ENCODE results near the gene APC.

Gene APC

GRCh38 chr5:112862085-112862484 is 124.4 kb downstream of the APC start:
- H2BK120ac ChIP-seq (ENCODE audit: low read depth, low read length) = no peak overlapping the region
- H3K79me2 ChIP-seq (ENCODE audit: control insufficient read depth, insufficient read depth, low read length) = peaks cover 25% of the 10 kb centered on the region
- peak overlapping the region; percentile 99 for H3K4me3 ChIP-seq (ENCODE audit: low read length)
- H3K79me1 ChIP-seq (ENCODE audit: low read length) = peaks cover 7% of the 10 kb centered on the region
- peak overlapping the region; percentile 99 for H3K9ac ChIP-seq (ENCODE audit: low read length)
- H4K8ac ChIP-seq (ENCODE audit: low read depth, low read length) = no peak overlapping the region
- no peak overlapping the region for H2BK15ac ChIP-seq (replicated peaks; ENCODE audit: low read depth)
- peaks cover 5% of the 10 kb centered on the region for H3K4me1 ChIP-seq (ENCODE audit: control insufficient read depth, low read depth, low read length)
- no peaks in the 10 kb centered on the region for H3K27me3 ChIP-seq (ENCODE audit: insufficient read depth, low read length, poor library complexity)
- no peak overlapping the region for H3K18ac ChIP-seq (ENCODE audit: low read length)
- peak; percentile 51 for DNase-seq
- no peak overlapping the region for H2BK5ac ChIP-seq (ENCODE audit: low read length)
- H3K23ac ChIP-seq (ENCODE audit: low read length) = no peak overlapping the region
- no peak overlapping the region for H2AK5ac ChIP-seq (ENCODE audit: low read length)
- H4K5ac ChIP-seq (ENCODE audit: low read length) = no peak overlapping the region
- peaks cover 1% of the 10 kb centered on the region for H3K36me3 ChIP-seq (ENCODE audit: control insufficient read depth, insufficient read depth, low read length)
- peak overlapping the region; percentile 69 for H3K4me2 ChIP-seq (ENCODE audit: low read length)
- H3K56ac ChIP-seq (ENCODE audit: low read length) = peak overlapping the region; percentile 29
- no peak overlapping the region for H3K27ac ChIP-seq (ENCODE audit: low read depth, low read length)
- no CpG with 5 or more reads among the region's 9 CpGs for WGBS (ENCODE audit: extremely low coverage, insufficient coverage, low lambda C conversion rate)
- H3K4ac ChIP-seq (ENCODE audit: low read depth, low read length) = no peak overlapping the region

- Histone ChIP-seq H3K56ac (ENCODE audit: low read length) (no peak overlapping the region), H2BK5ac (ENCODE audit: low read length) (no peak overlapping the region), H4K8ac (ENCODE audit: low read depth, low read length) (no peak overlapping the region), H3K4me2 (ENCODE audit: low read length) (no peak overlapping the region), H2AK5ac (ENCODE audit: low read length) (no peak overlapping the region), H3K4me1 (ENCODE audit: control insufficient read depth, low read depth, low read length) (peaks cover 5% of the 10 kb centered on the region), H3K79me2 (ENCODE audit: control insufficient read depth, insufficient read depth, low read length) (peaks cover 25% of the 10 kb centered on the region), H2BK15ac (replicated peaks; ENCODE audit: low read depth) (no peak overlapping the region), H3K4ac (ENCODE audit: low read depth, low read length) (no peak overlapping the region), H3K27me3 (ENCODE audit: insufficient read depth, low read length, poor library complexity) (no peaks in the 10 kb centered on the region), H3K79me1 (ENCODE audit: low read length) (peaks cover 7% of the 10 kb centered on the region), H3K36me3 (ENCODE audit: control insufficient read depth, insufficient read depth, low read length) (peaks cover 1% of the 10 kb centered on the region), H4K5ac (ENCODE audit: low read length) (no peak overlapping the region), H3K4me3 (ENCODE audit: low read length) (no peak overlapping the region), H3K18ac (ENCODE audit: low read length) (no peak overlapping the region), H3K27ac (ENCODE audit: low read depth, low read length) (no peak overlapping the region), H3K23ac (ENCODE audit: low read length) (no peak overlapping the region), H2BK120ac (ENCODE audit: low read depth, low read length) (no peak overlapping the region), H3K9ac (ENCODE audit: low read length) (no peak overlapping the region)
- WGBS (ENCODE audit: extremely low coverage, insufficient coverage, low lambda C conversion rate) = no CpG with 5 or more reads among the region's 4 CpGs
- no peak for DNase-seq
These were observed 125.9 kb downstream of the APC start for GRCh38 chr5:112863549-112863948.

GRCh38 chr5:112865128-112865527 is 127.4 kb downstream of the APC start:
- DNase-seq = no peak
- Histone ChIP-seq H4K8ac (ENCODE audit: low read depth, low read length) (no peak overlapping the region), H3K36me3 (ENCODE audit: control insufficient read depth, insufficient read depth, low read length) (peaks cover 3% of the 10 kb centered on the region), H2BK120ac (ENCODE audit: low read depth, low read length) (no peak overlapping the region), H3K4me2 (ENCODE audit: low read length) (no peak overlapping the region), H3K4me3 (ENCODE audit: low read length) (no peak overlapping the region), H3K9ac (ENCODE audit: low read length) (no peak overlapping the region), H3K27me3 (ENCODE audit: insufficient read depth, low read length, poor library complexity) (no peaks in the 10 kb centered on the region), H3K23ac (ENCODE audit: low read length) (no peak overlapping the region), H4K5ac (ENCODE audit: low read length) (no peak overlapping the region), H3K27ac (ENCODE audit: low read depth, low read length) (no peak overlapping the region), H3K79me1 (ENCODE audit: low read length) (peaks cover 7% of the 10 kb centered on the region), H2BK5ac (ENCODE audit: low read length) (no peak overlapping the region), H3K4me1 (ENCODE audit: control insufficient read depth, low read depth, low read length) (peaks cover 5% of the 10 kb centered on the region), H2AK5ac (ENCODE audit: low read length) (no peak overlapping the region), H3K56ac (ENCODE audit: low read length) (no peak overlapping the region), H3K4ac (ENCODE audit: low read depth, low read length) (no peak overlapping the region), H2BK15ac (replicated peaks; ENCODE audit: low read depth) (no peak overlapping the region), H3K18ac (ENCODE audit: low read length) (no peak overlapping the region), H3K79me2 (ENCODE audit: control insufficient read depth, insufficient read depth, low read length) (peaks cover 25% of the 10 kb centered on the region)
- WGBS (ENCODE audit: extremely low coverage, insufficient coverage, low lambda C conversion rate) = no CpG with 5 or more reads among the region's 3 CpGs

- Histone ChIP-seq H2BK5ac (ENCODE audit: low read length) (no peak overlapping the region), H3K56ac (ENCODE audit: low read length) (no peak overlapping the region), H4K5ac (ENCODE audit: low read length) (no peak overlapping the region), H3K79me2 (ENCODE audit: control insufficient read depth, insufficient read depth, low read length) (peaks cover 19% of the 10 kb centered on the region), H3K4me1 (ENCODE audit: control insufficient read depth, low read depth, low read length) (peaks cover 2% of the 10 kb centered on the region), H3K18ac (ENCODE audit: low read length) (no peak overlapping the region), H2BK120ac (ENCODE audit: low read depth, low read length) (no peak overlapping the region), H3K4me2 (ENCODE audit: low read length) (no peak overlapping the region), H3K4me3 (ENCODE audit: low read length) (no peak overlapping the region), H3K23ac (ENCODE audit: low read length) (no peak overlapping the region), H3K27me3 (ENCODE audit: insufficient read depth, low read length, poor library complexity) (no peaks in the 10 kb centered on the region), H3K79me1 (ENCODE audit: low read length) (peaks cover 5% of the 10 kb centered on the region), H3K4ac (ENCODE audit: low read depth, low read length) (no peak overlapping the region), H3K9ac (ENCODE audit: low read length) (no peak overlapping the region), H3K27ac (ENCODE audit: low read depth, low read length) (no peak overlapping the region), H4K8ac (ENCODE audit: low read depth, low read length) (no peak overlapping the region), H2AK5ac (ENCODE audit: low read length) (no peak overlapping the region), H3K36me3 (ENCODE audit: control insufficient read depth, insufficient read depth, low read length) (peaks cover 6% of the 10 kb centered on the region), H2BK15ac (replicated peaks; ENCODE audit: low read depth) (no peak overlapping the region)
- no peak for DNase-seq
- WGBS (ENCODE audit: extremely low coverage, insufficient coverage, low lambda C conversion rate) = no CpG with 5 or more reads among the region's 2 CpGs
These were observed 129.1 kb downstream of the APC start for GRCh38 chr5:112866739-112867138.

GRCh38 chr5:112867411-112867810 is 129.7 kb downstream of the APC start:
- no peak overlapping the region for H4K8ac ChIP-seq (ENCODE audit: low read depth, low read length)
- H2BK120ac ChIP-seq (ENCODE audit: low read depth, low read length) = no peak overlapping the region
- peaks cover 2% of the 10 kb centered on the region for H3K4me1 ChIP-seq (ENCODE audit: control insufficient read depth, low read depth, low read length)
- H3K23ac ChIP-seq (ENCODE audit: low read length) = no peak overlapping the region
- H2BK15ac ChIP-seq (replicated peaks; ENCODE audit: low read depth) = no peak overlapping the region
- H2AK5ac ChIP-seq (ENCODE audit: low read length) = no peak overlapping the region
- H3K27ac ChIP-seq (ENCODE audit: low read depth, low read length) = no peak overlapping the region
- H3K4ac ChIP-seq (ENCODE audit: low read depth, low read length) = no peak overlapping the region
- H3K27me3 ChIP-seq (ENCODE audit: insufficient read depth, low read length, poor library complexity) = no peaks in the 10 kb centered on the region
- H3K4me3 ChIP-seq (ENCODE audit: low read length) = no peak overlapping the region
- H3K18ac ChIP-seq (ENCODE audit: low read length) = no peak overlapping the region
- no peak overlapping the region for H3K9ac ChIP-seq (ENCODE audit: low read length)
- peaks cover 5% of the 10 kb centered on the region for H3K79me1 ChIP-seq (ENCODE audit: low read length)
- H3K79me2 ChIP-seq (ENCODE audit: control insufficient read depth, insufficient read depth, low read length) = peaks cover 13% of the 10 kb centered on the region
- peaks cover 6% of the 10 kb centered on the region for H3K36me3 ChIP-seq (ENCODE audit: control insufficient read depth, insufficient read depth, low read length)
- H2BK5ac ChIP-seq (ENCODE audit: low read length) = no peak overlapping the region
- no peak for DNase-seq
- H3K56ac ChIP-seq (ENCODE audit: low read length) = no peak overlapping the region
- no CpG with 5 or more reads among the region's 5 CpGs for WGBS (ENCODE audit: extremely low coverage, insufficient coverage, low lambda C conversion rate)
- no peak overlapping the region for H3K4me2 ChIP-seq (ENCODE audit: low read length)
- H4K5ac ChIP-seq (ENCODE audit: low read length) = no peak overlapping the region

GRCh38 chr5:112869948-112870347 is 132.3 kb downstream of the APC start:
- H2BK15ac ChIP-seq (replicated peaks; ENCODE audit: low read depth) = no peak overlapping the region
- H3K4me1 ChIP-seq (ENCODE audit: control insufficient read depth, low read depth, low read length) = no peaks in the 10 kb centered on the region
- no peak for DNase-seq
- H3K9ac ChIP-seq (ENCODE audit: low read length) = no peak overlapping the region
- no peak overlapping the region for H2AK5ac ChIP-seq (ENCODE audit: low read length)
- no peak overlapping the region for H3K4me2 ChIP-seq (ENCODE audit: low read length)
- H4K5ac ChIP-seq (ENCODE audit: low read length) = no peak overlapping the region
- no peaks in the 10 kb centered on the region for H3K79me1 ChIP-seq (ENCODE audit: low read length)
- H2BK5ac ChIP-seq (ENCODE audit: low read length) = no peak overlapping the region
- no peak overlapping the region for H3K56ac ChIP-seq (ENCODE audit: low read length)
- H3K4ac ChIP-seq (ENCODE audit: low read depth, low read length) = no peak overlapping the region
- H3K4me3 ChIP-seq (ENCODE audit: low read length) = no peak overlapping the region
- H3K36me3 ChIP-seq (ENCODE audit: control insufficient read depth, insufficient read depth, low read length) = peaks cover 4% of the 10 kb centered on the region
- H3K79me2 ChIP-seq (ENCODE audit: control insufficient read depth, insufficient read depth, low read length) = no peaks in the 10 kb centered on the region
- WGBS (ENCODE audit: extremely low coverage, insufficient coverage, low lambda C conversion rate) = no CpG with 5 or more reads among the region's 3 CpGs
- H3K23ac ChIP-seq (ENCODE audit: low read length) = no peak overlapping the region
- no peak overlapping the region for H4K8ac ChIP-seq (ENCODE audit: low read depth, low read length)
- H3K18ac ChIP-seq (ENCODE audit: low read length) = no peak overlapping the region
- no peak overlapping the region for H2BK120ac ChIP-seq (ENCODE audit: low read depth, low read length)
- H3K27ac ChIP-seq (ENCODE audit: low read depth, low read length) = no peak overlapping the region
- no peaks in the 10 kb centered on the region for H3K27me3 ChIP-seq (ENCODE audit: insufficient read depth, low read length, poor library complexity)
